Neuronal stem cell (in vitro differentiated cells): ENCODE data around the gene GTF3C1.

Source experiments
- DNase-seq: peaks from one replicate; pipeline ENCODE4 v3.0.0-alpha.2; 2013; ENCODE audit warnings: low spot score
- H2AFZ ChIP-seq: one replicate; pipeline ENCODE4 v1.6.1; 2013; ENCODE audit warnings: mild to moderate bottlenecking, low read length, inconsistent platforms
- H2AK5ac ChIP-seq: 2 replicates; pipeline ENCODE4 v1.6.1; 2013; ENCODE audit warnings: low read depth, mild to moderate bottlenecking, inconsistent platforms, low read length, moderate library complexity, mixed read lengths
- H2BK120ac ChIP-seq: 2 replicates; pipeline ENCODE4 v1.6.1; 2013; ENCODE audit warnings: low read depth, mild to moderate bottlenecking, inconsistent platforms, low read length, moderate library complexity, mixed read lengths
- H2BK12ac ChIP-seq: one replicate; pipeline ENCODE4 v1.6.1; 2013; ENCODE audit warnings: low read length, inconsistent platforms
- H2BK15ac ChIP-seq: 2 replicates; pipeline ENCODE4 v1.6.1; 2013; ENCODE audit warnings: mild to moderate bottlenecking, low read length, inconsistent platforms, mixed read lengths
- H2BK5ac ChIP-seq: one replicate; pipeline ENCODE4 v1.6.1; 2013; ENCODE audit warnings: inconsistent platforms, mild to moderate bottlenecking, low read length, moderate library complexity
- H3K14ac ChIP-seq: one replicate; pipeline ENCODE4 v1.6.1; 2013; ENCODE audit warnings: low read length, inconsistent platforms
- H3K18ac ChIP-seq: 2 replicates; pipeline ENCODE4 v1.6.1; 2013; ENCODE audit warnings: low read length, inconsistent platforms
- H3K23ac ChIP-seq: 2 replicates; pipeline ENCODE4 v1.6.1; 2013; ENCODE audit warnings: low read depth, mild to moderate bottlenecking, mixed read lengths, low read length, inconsistent platforms; ENCODE audit not compliant: poor library complexity
- H3K27ac ChIP-seq: replicated peaks from 3 replicates; pipeline ENCODE4 v1.5.1; 2013; ENCODE audit warnings: low read length, inconsistent platforms
- H3K27me3 ChIP-seq, 3 experiments: 2 replicates each; pipeline ENCODE4 v1.6.1; 2013; ENCODE audit warnings: low read length in 3 of 3, mild to moderate bottlenecking in 2 of 3, inconsistent platforms in 1 of 3, low read depth in 1 of 3, mixed read lengths in 1 of 3, moderate library complexity in 1 of 3; ENCODE audit not compliant: control insufficient read depth in 3 of 3, insufficient read depth in 3 of 3
- H3K36me3 ChIP-seq, 2 donors: replicated peaks in 1 of 2; 2 replicates each; pipeline ENCODE4 v1.6.1; 2013; ENCODE audit warnings: low read length in 2 of 2; ENCODE audit not compliant: control insufficient read depth in 2 of 2, insufficient read depth in 2 of 2
- H3K4ac ChIP-seq: 2 replicates; pipeline ENCODE4 v1.6.1; 2013; ENCODE audit warnings: inconsistent platforms, mild to moderate bottlenecking, low read length, moderate library complexity
- H3K4me1 ChIP-seq, 2 donors: 1 replicate in 1 of 2; 2 replicates in 1 of 2; pipeline ENCODE4 v1.6.1; 2013; ENCODE audit warnings: low read length in 2 of 2, low read depth in 1 of 2; ENCODE audit not compliant: control insufficient read depth in 2 of 2, insufficient read depth in 1 of 2
- H3K4me2 ChIP-seq: one replicate; pipeline ENCODE4 v1.6.1; 2013; ENCODE audit warnings: mild to moderate bottlenecking, low read length, inconsistent platforms; ENCODE audit not compliant: insufficient read depth, poor library complexity, severe bottlenecking
- H3K4me3 ChIP-seq, 2 donors: 2 replicates each; pipeline ENCODE4 v1.5.1; 2013; ENCODE audit warnings: low read length in 2 of 2, mild to moderate bottlenecking in 2 of 2, inconsistent platforms in 1 of 2, moderate library complexity in 1 of 2
- H3K79me1 ChIP-seq: one replicate; pipeline ENCODE4 v1.6.1; 2013; ENCODE audit warnings: low read depth, mild to moderate bottlenecking, inconsistent platforms, low read length, moderate library complexity
- H3K9ac ChIP-seq: one replicate; pipeline ENCODE4 v1.6.1; 2013; ENCODE audit warnings: mild to moderate bottlenecking, low read depth, low read length, inconsistent platforms; ENCODE audit not compliant: poor library complexity
- H3K9me3 ChIP-seq, 2 donors: replicated peaks in 1 of 2; 2 replicates each; pipeline versions ENCODE3 to v1.6.1; 2013; ENCODE audit warnings: low read length in 2 of 2, mild to moderate bottlenecking in 2 of 2, inconsistent platforms in 1 of 2, low read depth in 1 of 2, mixed read lengths in 1 of 2, moderate library complexity in 1 of 2; ENCODE audit not compliant: control insufficient read depth in 2 of 2, insufficient read depth in 1 of 2
- H4K8ac ChIP-seq: one replicate; pipeline ENCODE4 v1.6.1; 2013; ENCODE audit warnings: low read depth, mild to moderate bottlenecking, inconsistent platforms, low read length, moderate library complexity
- H4K91ac ChIP-seq: one replicate; pipeline ENCODE4 v1.6.1; 2013; ENCODE audit warnings: low read length, low read depth, mild to moderate bottlenecking, inconsistent platforms; ENCODE audit not compliant: poor library complexity
- WGBS, 2 donors: extraction: QIAGEN DNeasy Blood & Tissue Kit; methylation state at CpG; one replicate each; pipeline ENCODE4 v1.1.7; 2013; ENCODE audit warnings: missing lambda C conversion rate in 2 of 2, mixed read lengths in 1 of 2; ENCODE audit not compliant: insufficient read length in 2 of 2, insufficient replicate concordance in 1 of 2; ENCODE audit errors: extremely low coverage in 2 of 2; 5-methylcytosine and 5-hydroxymethylcytosine counted together

GTF3C1 gene

GRCh38 chr16:27450196-27450549 is 99.5 kb downstream of the GTF3C1 start:
- no peak overlapping the region for H2AK5ac ChIP-seq
- H3K36me3 ChIP-seq, result no peaks in the 10 kb centered on the region
- H2BK120ac ChIP-seq, result no peak overlapping the region
- no peak overlapping the region for H4K8ac ChIP-seq
- DNase-seq, result no peak
- H2BK15ac ChIP-seq, result no peak overlapping the region
- no peak overlapping the region for H3K27ac ChIP-seq
- no CpG with 5 or more reads among the region's 5 CpGs for WGBS, 2 donors
- H3K18ac ChIP-seq, result no peak overlapping the region
- H2BK12ac ChIP-seq, result no peak overlapping the region
- peak overlapping the region; percentile 13 for H2AFZ ChIP-seq
- H3K23ac ChIP-seq, result no peak overlapping the region
- peaks cover 1 to 3% of the 10 kb centered on the region in 2 donors for H3K9me3 ChIP-seq
- no peak overlapping the region for H3K4ac ChIP-seq
- H4K91ac ChIP-seq, result no peak overlapping the region
- H3K4me1 ChIP-seq, result no peaks in the 10 kb centered on the region
- H3K4me3 ChIP-seq, result no peak overlapping the region
- no peak overlapping the region for H3K9ac ChIP-seq
- no peaks in the 10 kb centered on the region for H3K27me3 ChIP-seq
- no peaks in the 10 kb centered on the region for H3K79me1 ChIP-seq
- no peak overlapping the region for H2BK5ac ChIP-seq
- H3K14ac ChIP-seq, result no peak overlapping the region
- no peak overlapping the region for H3K4me2 ChIP-seq

- H3K27ac ChIP-seq, result no peak overlapping the region
- no peak overlapping the region for H3K4me3 ChIP-seq
- no peak overlapping the region for H2BK120ac ChIP-seq
These were observed 100.1 kb downstream of the GTF3C1 start for GRCh38 chr16:27449434-27450195.

GRCh38 chr16:27448532-27449433 is 100.9 kb downstream of the GTF3C1 start:
- no peak overlapping the region for H2BK12ac ChIP-seq
- H3K27ac ChIP-seq, result no peak overlapping the region
- no peak overlapping the region for H3K4me2 ChIP-seq
- H3K9me3 ChIP-seq, result peaks cover 10 to 12% of the 10 kb centered on the region in 2 donors
- H2AK5ac ChIP-seq, result no peak overlapping the region
- H4K8ac ChIP-seq, result no peak overlapping the region
- no peaks in the 10 kb centered on the region for H3K36me3 ChIP-seq
- no CpG with 5 or more reads among the region's 19 CpGs for WGBS, 2 donors
- no peak overlapping the region for H2AFZ ChIP-seq
- no peak overlapping the region for H3K14ac ChIP-seq
- H2BK15ac ChIP-seq, result no peak overlapping the region
- no peak overlapping the region for H3K18ac ChIP-seq
- H3K79me1 ChIP-seq, result no peaks in the 10 kb centered on the region
- H3K23ac ChIP-seq, result no peak overlapping the region
- H3K4ac ChIP-seq, result no peak overlapping the region
- H2BK5ac ChIP-seq, result no peak overlapping the region
- DNase-seq, result no peak
- H4K91ac ChIP-seq, result no peak overlapping the region
- no peak overlapping the region for H3K4me3 ChIP-seq
- H2BK120ac ChIP-seq, result no peak overlapping the region
- no peak overlapping the region for H3K9ac ChIP-seq
- H3K27me3 ChIP-seq, result no peaks in the 10 kb centered on the region
- no peaks in the 10 kb centered on the region for H3K4me1 ChIP-seq

More at GRCh38 chr16:27449434-27450195, 100.1 kb downstream of the GTF3C1 start:
- Histone ChIP-seq H3K9me3 (peaks cover 6% of the 10 kb centered on the region in 2 donors), H4K91ac (no peak overlapping the region), H2AK5ac (no peak overlapping the region), H3K18ac (peak overlapping the region; percentile 49), H2BK15ac (no peak overlapping the region), H3K79me1 (no peaks in the 10 kb centered on the region), H3K4me2 (no peak overlapping the region), H3K23ac (no peak overlapping the region), H3K36me3 (no peaks in the 10 kb centered on the region), H3K9ac (no peak overlapping the region), H3K14ac (no peak overlapping the region), H3K4ac (no peak overlapping the region), H4K8ac (no peak overlapping the region), H3K4me1 (no peaks in the 10 kb centered on the region), H2BK5ac (no peak overlapping the region), H3K27me3 (no peaks in the 10 kb centered on the region), H2AFZ (peak overlapping the region; percentile 13), H2BK12ac (no peak overlapping the region)
- WGBS, 2 donors, result no CpG with 5 or more reads among the region's 31 CpGs
- no peak for DNase-seq

- H2AFZ ChIP-seq, result no peak overlapping the region
- H3K27ac ChIP-seq, result no peak overlapping the region
- no peak overlapping the region for H3K9ac ChIP-seq
- no peak overlapping the region for H4K8ac ChIP-seq
- H3K9me3 ChIP-seq, result peaks cover 10 to 12% of the 10 kb centered on the region in 2 donors
- no peaks in the 10 kb centered on the region for H3K36me3 ChIP-seq
- no peak overlapping the region for H3K4ac ChIP-seq
- H2BK15ac ChIP-seq, result no peak overlapping the region
- no peak overlapping the region for H3K23ac ChIP-seq
- no peak overlapping the region for H2BK12ac ChIP-seq
- H4K91ac ChIP-seq, result no peak overlapping the region
- no peak overlapping the region for H2BK5ac ChIP-seq
- H2BK120ac ChIP-seq, result no peak overlapping the region
- H3K79me1 ChIP-seq, result no peaks in the 10 kb centered on the region
- no peaks in the 10 kb centered on the region for H3K4me1 ChIP-seq
- H3K14ac ChIP-seq, result no peak overlapping the region
- H2AK5ac ChIP-seq, result no peak overlapping the region
- no peaks in the 10 kb centered on the region for H3K27me3 ChIP-seq
- DNase-seq, result no peak
- H3K4me3 ChIP-seq, result no peak overlapping the region
- no peak overlapping the region for H3K18ac ChIP-seq
- no peak overlapping the region for H3K4me2 ChIP-seq
- no CpG with 5 or more reads among the region's 5 CpGs for WGBS, 2 donors
These were observed 102.4 kb downstream of the GTF3C1 start for GRCh38 chr16:27447301-27447700.
